OCI-LY7 (cell line): ENCODE measurements around the gene GPS2.

Source experiments
- EZH2phosphoT487 ChIP-seq: fragments of 200-600 bp; sonication (generic); IDR thresholded peaks from 2 replicates; pipeline ENCODE4 v1.6.1; 2018; ENCODE audit warnings: low read depth, borderline replicate concordance, mild to moderate bottlenecking, mixed run types, antibody characterized with exemption, low read length, moderate library complexity, mixed read lengths
- TF ChIP-seq, protein P1 (sequence below): fragments of 200-600 bp; sonication (generic); conservative IDR thresholded peaks from 2 replicates; pipeline ENCODE4 v1.5.1; 2014; ENCODE audit warnings: mild to moderate bottlenecking, antibody characterized with exemption, low read length, moderate library complexity, mixed read lengths

GRCh38 chr17:7341842-7342241 is 26.7 kb upstream of the GPS2 start:
- TF ChIP-seq, protein P1, sequence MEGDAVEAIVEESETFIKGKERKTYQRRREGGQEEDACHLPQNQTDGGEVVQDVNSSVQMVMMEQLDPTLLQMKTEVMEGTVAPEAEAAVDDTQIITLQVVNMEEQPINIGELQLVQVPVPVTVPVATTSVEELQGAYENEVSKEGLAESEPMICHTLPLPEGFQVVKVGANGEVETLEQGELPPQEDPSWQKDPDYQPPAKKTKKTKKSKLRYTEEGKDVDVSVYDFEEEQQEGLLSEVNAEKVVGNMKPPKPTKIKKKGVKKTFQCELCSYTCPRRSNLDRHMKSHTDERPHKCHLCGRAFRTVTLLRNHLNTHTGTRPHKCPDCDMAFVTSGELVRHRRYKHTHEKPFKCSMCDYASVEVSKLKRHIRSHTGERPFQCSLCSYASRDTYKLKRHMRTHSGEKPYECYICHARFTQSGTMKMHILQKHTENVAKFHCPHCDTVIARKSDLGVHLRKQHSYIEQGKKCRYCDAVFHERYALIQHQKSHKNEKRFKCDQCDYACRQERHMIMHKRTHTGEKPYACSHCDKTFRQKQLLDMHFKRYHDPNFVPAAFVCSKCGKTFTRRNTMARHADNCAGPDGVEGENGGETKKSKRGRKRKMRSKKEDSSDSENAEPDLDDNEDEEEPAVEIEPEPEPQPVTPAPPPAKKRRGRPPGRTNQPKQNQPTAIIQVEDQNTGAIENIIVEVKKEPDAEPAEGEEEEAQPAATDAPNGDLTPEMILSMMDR: no peak
- TF ChIP-seq EZH2phosphoT487: no peak
